OCI-LY7 (cell line): Measurements from ENCODE around the gene CTNNA3. TPM values are rescaled to one million over a fixed set of nuclear protein-coding genes. Genes with fewer than 3 reads are reported as not detected.

ENCODE experiments used
- BruUV-seq: library from RNA; stranded (reverse); fragments of 400-500 nt; replicated peaks from 2 replicates; lab custom pipeline; 2021; lab: Mats Ljungman, UMichigan
- CTCF ChIA-PET: fragments of 300-600 bp; sonication (Branson Sonifier 250); formaldehyde crosslinking; loops from one replicate; lab custom pipeline; 2022; ENCODE audit warnings: antibody characterized with exemption; ENCODE audit not compliant: unreplicated experiment; lab: Charles Lee
- POLR2A ChIA-PET: fragments of 300-600 bp; sonication (Branson Sonifier 250); formaldehyde crosslinking; loops from one replicate; lab custom pipeline; 2022; ENCODE audit warnings: antibody characterized with exemption; lab: Charles Lee
- DNase-seq: peaks from one replicate; pipeline ENCODE4 v3.0.0-alpha.2; 2015; ENCODE audit warnings: low spot score
- H2AFZ ChIP-seq: fragments of 200-600 bp; sonication (generic), shearing (Covaris generic); 2 replicates; pipeline ENCODE4 v1.6.1; 2014; ENCODE audit warnings: mild to moderate bottlenecking, antibody characterized with exemption, low read length, moderate library complexity
- H3K27ac ChIP-seq: fragments of 200-600 bp; sonication (generic); 2 replicates; pipeline ENCODE4 v1.5.1; 2014; ENCODE audit warnings: mixed run types, low read depth, mild to moderate bottlenecking, moderate library complexity, low read length, inconsistent platforms; ENCODE audit not compliant: poor library complexity, severe bottlenecking
- H3K36me3 ChIP-seq: fragments of 200-600 bp; sonication (generic); 2 replicates; pipeline ENCODE4 v1.6.1; 2014; ENCODE audit warnings: mild to moderate bottlenecking, antibody characterized with exemption, low read length, moderate library complexity, mixed read lengths; ENCODE audit not compliant: insufficient read depth
- H3K4me1 ChIP-seq: fragments of 200-600 bp; sonication (generic); 2 replicates; pipeline ENCODE4 v1.5.1; 2014; ENCODE audit warnings: mild to moderate bottlenecking, low read length; ENCODE audit not compliant: insufficient read depth, poor library complexity, severe bottlenecking
- H3K4me2 ChIP-seq: fragments of 200-600 bp; sonication (generic); 2 replicates; pipeline ENCODE4 v1.6.1; 2014; ENCODE audit warnings: mild to moderate bottlenecking, low read length
- H3K4me3 ChIP-seq: fragments of 200-600 bp; sonication (generic); 2 replicates; pipeline ENCODE4 v1.5.1; 2014; ENCODE audit warnings: mild to moderate bottlenecking, low read depth, low read length; ENCODE audit not compliant: poor library complexity, severe bottlenecking
- H3K79me2 ChIP-seq: fragments of 200-600 bp; sonication (generic); 2 replicates; pipeline ENCODE4 v1.6.1; 2016; ENCODE audit warnings: low read depth, mild to moderate bottlenecking, low read length, moderate library complexity, mixed read lengths; ENCODE audit not compliant: insufficient read depth
- H3K9me2 ChIP-seq: fragments of 200-600 bp; sonication (generic); 2 replicates; pipeline ENCODE4 v1.6.1; 2016; ENCODE audit warnings: mild to moderate bottlenecking, low read length, mixed read lengths; ENCODE audit not compliant: insufficient read depth
- H3K9me3 ChIP-seq: fragments of 200-600 bp; sonication (generic); 2 replicates; pipeline ENCODE4 v1.6.1; 2014; ENCODE audit warnings: mild to moderate bottlenecking, mixed run types, low read length, mixed read lengths
- H4K20me1 ChIP-seq: fragments of 200-600 bp; sonication (generic); 2 replicates; pipeline ENCODE4 v1.6.1; 2014; ENCODE audit warnings: mild to moderate bottlenecking, antibody characterized with exemption, low read length, moderate library complexity, mixed read lengths; ENCODE audit not compliant: insufficient read depth
- EZH2phosphoT487 ChIP-seq: fragments of 200-600 bp; sonication (generic); IDR thresholded peaks from 2 replicates; pipeline ENCODE4 v1.6.1; 2018; ENCODE audit warnings: low read depth, borderline replicate concordance, mild to moderate bottlenecking, mixed run types, antibody characterized with exemption, low read length, moderate library complexity, mixed read lengths
- intact Hi-C: fragments of 100-400 bp; cut with micrococcal nuclease; formaldehyde crosslinking; loops from one replicate; pipeline ENCODE4 v1.10.0; 2022; ENCODE audit not compliant: unreplicated experiment
- total RNA-seq, 2 experiments: library from RNA; depleted of rRNA in 1 of 2; stranded (reverse); fragments of >200 nt in 1 of 2; shearing (Covaris generic) in 1 of 2; gene quantifications; 2 replicates each; pipeline ENCODE4 v1.2.3, GENCODE V29; 2014 to 2022
- TF ChIP-seq, protein P1 (sequence below): fragments of 200-600 bp; sonication (generic); conservative IDR thresholded peaks from 2 replicates; pipeline ENCODE4 v1.5.1; 2014; ENCODE audit warnings: mild to moderate bottlenecking, antibody characterized with exemption, low read length, moderate library complexity, mixed read lengths

The CTNNA3 gene
- total RNA-seq, 2 experiments from 2014 or later, result not detected

DNA sequence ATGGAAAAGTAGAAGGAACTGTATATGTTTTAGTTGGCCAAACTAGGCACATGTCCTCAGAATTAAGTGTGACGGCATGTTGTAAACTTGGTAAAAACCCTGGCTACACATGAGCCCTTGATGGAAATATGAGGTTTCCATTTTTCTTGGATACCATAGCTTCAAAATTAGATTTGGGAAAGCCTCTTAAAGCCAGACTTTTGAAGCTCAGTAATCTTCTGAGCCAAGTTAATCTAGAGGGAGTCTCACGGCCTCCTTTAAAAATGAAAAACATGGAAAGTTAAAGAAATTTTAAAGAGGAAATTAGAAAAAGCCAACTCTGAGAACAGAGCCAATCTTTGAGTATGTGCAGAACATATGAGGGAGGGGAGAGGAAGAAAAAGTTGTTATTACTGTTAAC lies 376.0 kb downstream of the CTNNA3 start:
- CTCF ChIA-PET, result no interaction called here
- POLR2A ChIA-PET, result interaction anchor here (0.5 kb wide), 1 partner anchor 523 kb away, joined by 3 read pairs; no protein-coding TSS in a partner anchor

DNA sequence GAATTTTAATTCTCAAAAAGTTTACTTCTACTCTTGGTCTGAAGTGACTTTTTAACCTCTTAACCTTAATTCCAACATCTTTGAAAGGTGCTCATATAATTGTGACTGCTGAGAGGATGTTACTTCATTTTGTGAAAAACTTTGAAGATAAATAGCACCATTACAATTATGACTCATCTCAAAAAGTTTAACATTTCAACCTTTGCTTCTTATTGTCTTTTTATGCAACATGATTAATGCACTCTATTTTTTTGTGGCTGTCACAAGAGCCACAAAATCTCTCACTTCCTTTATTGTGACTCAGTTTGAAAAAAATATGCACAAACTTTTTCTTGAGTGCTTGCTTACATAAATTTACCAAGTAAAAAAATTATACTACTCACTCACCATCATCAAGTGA lies 387.1 kb downstream of the CTNNA3 start:
- Histone ChIP-seq H3K79me2 (no peaks in the 10 kb centered on the region), H2AFZ (no peak overlapping the region), H3K4me3 (no peak overlapping the region), H3K36me3 (no peaks in the 10 kb centered on the region), H4K20me1 (no peaks in the 10 kb centered on the region), H3K4me2 (no peak overlapping the region), H3K9me2 (no peaks in the 10 kb centered on the region), H3K27ac (no peak overlapping the region), H3K4me1 (no peaks in the 10 kb centered on the region), H3K9me3 (no peaks in the 10 kb centered on the region)
- intact Hi-C loops, result loop anchor here (5.0 to 10.0 kb wide), 2 partner anchors 216 to 473 kb away; no protein-coding TSS in a partner anchor
- no peak for TF ChIP-seq EZH2phosphoT487
- TF ChIP-seq, protein P1, sequence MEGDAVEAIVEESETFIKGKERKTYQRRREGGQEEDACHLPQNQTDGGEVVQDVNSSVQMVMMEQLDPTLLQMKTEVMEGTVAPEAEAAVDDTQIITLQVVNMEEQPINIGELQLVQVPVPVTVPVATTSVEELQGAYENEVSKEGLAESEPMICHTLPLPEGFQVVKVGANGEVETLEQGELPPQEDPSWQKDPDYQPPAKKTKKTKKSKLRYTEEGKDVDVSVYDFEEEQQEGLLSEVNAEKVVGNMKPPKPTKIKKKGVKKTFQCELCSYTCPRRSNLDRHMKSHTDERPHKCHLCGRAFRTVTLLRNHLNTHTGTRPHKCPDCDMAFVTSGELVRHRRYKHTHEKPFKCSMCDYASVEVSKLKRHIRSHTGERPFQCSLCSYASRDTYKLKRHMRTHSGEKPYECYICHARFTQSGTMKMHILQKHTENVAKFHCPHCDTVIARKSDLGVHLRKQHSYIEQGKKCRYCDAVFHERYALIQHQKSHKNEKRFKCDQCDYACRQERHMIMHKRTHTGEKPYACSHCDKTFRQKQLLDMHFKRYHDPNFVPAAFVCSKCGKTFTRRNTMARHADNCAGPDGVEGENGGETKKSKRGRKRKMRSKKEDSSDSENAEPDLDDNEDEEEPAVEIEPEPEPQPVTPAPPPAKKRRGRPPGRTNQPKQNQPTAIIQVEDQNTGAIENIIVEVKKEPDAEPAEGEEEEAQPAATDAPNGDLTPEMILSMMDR, result no peak
- ChIA-PET POLR2A (no interaction called here), CTCF (no interaction called here)
- no peak for DNase-seq
- BruUV-seq, result no TSS peak

More for the DNA sequence above, 376.0 kb downstream of the CTNNA3 start:
- Histone ChIP-seq H3K9me2 (no peaks in the 10 kb centered on the region), H2AFZ (no peak overlapping the region), H3K9me3 (no peaks in the 10 kb centered on the region), H3K4me2 (no peak overlapping the region), H3K36me3 (no peaks in the 10 kb centered on the region), H3K4me1 (no peaks in the 10 kb centered on the region), H3K27ac (no peak overlapping the region), H4K20me1 (no peaks in the 10 kb centered on the region), H3K4me3 (no peak overlapping the region), H3K79me2 (no peaks in the 10 kb centered on the region)
- intact Hi-C loops, result no loop called here
- DNase-seq, result no peak
- TF ChIP-seq, protein P1, result no peak
- TF ChIP-seq EZH2phosphoT487, result no peak
- BruUV-seq, result no TSS peak

DNA sequence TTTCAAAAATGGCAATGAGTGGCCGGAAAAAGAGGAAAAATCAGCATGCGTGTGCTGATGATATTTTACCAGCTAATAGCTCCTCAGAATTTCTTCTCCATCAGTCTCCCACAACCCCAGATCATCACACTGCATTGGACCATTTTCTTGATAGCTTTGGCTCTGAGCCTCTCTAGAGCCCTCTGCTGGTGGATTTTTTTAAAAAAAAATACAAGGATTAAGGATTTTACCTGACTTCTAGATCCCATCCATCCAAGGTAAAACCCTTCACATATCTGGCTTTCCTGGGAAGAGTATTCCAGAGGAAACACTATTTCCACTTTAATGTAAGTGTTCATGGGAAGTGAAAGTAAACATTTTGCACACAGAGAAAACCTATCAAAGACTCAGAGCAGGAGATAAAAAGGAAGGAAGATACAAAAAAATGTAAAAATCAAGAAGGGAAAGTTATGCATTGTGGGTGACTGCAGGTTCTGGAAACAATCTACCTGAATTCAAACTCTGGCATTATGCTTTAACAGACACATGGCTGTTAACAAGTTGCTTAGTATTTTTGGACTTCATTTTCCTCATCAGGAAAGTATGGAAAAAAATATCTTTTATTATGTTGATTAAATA lies 389.3 kb downstream of the CTNNA3 start:
- no peaks in the 10 kb centered on the region for H3K36me3 ChIP-seq
- ChIA-PET CTCF (no interaction called here), POLR2A (interaction anchor here (0.9 kb wide), 1 partner anchor 90 kb away, joined by 3 read pairs; no protein-coding TSS in a partner anchor)
- no peak overlapping the region for H2AFZ ChIP-seq
- DNase-seq, result peak; percentile 22
- H3K27ac ChIP-seq, result no peak overlapping the region
- H3K4me1 ChIP-seq, result no peaks in the 10 kb centered on the region
- H3K4me3 ChIP-seq, result no peak overlapping the region
- intact Hi-C loops, result loop anchor here (5.0 to 10.0 kb wide), 2 partner anchors 218 to 476 kb away; no protein-coding TSS in a partner anchor
- no peaks in the 10 kb centered on the region for H3K9me2 ChIP-seq
- no peaks in the 10 kb centered on the region for H3K79me2 ChIP-seq
- H4K20me1 ChIP-seq, result no peaks in the 10 kb centered on the region
- H3K9me3 ChIP-seq, result no peaks in the 10 kb centered on the region
- TF ChIP-seq EZH2phosphoT487, result no peak
- TF ChIP-seq, protein P1, result peak; percentile 80
- BruUV-seq, result no TSS peak
- H3K4me2 ChIP-seq, result no peak overlapping the region
